ENCODE measurements around the gene SRGAP3.

The SRGAP3 gene

DNA sequence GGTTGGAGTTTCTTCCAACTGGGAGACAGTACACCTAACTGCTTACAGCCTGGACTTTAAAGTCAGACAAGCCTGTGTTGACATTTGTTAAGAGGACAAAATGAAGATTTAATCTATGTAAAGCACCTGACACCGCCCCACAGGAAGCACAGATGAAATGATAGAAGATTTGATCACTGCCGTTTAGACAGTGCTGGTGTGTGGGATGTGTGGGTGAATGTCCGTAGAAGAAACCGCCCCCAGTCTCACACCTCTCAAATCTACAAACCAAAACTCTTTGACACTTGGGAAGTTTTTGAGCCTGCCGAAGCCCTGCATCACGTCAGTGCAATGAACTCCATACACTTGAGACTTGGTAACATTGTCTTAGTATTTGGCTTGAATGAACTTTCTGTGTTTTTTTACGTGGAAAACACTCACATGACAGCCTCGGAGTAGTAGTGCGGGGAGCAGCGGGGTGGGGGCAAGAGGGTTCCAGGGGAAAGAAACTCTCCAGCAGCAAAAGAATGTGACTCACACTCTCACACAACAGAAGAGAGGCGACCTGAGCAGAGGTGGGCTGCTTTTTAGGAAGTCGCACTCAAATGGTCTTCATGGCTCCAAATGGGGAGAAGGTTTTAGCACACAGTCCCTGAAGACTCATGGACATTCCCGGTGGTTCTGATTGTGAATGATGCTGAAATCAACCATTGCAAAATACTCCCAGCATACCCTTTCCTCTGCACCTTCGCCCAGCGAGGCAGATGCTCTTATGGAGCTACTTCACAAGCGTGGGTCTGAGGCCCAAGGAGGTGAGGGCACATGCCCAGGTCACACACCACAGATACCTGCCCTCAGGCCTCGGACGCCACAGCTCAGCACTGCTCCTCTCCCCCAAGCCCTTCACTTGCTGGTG is 79.2 kb downstream of the SRGAP3 start:
- DNase-seq, result no peak

DNA sequence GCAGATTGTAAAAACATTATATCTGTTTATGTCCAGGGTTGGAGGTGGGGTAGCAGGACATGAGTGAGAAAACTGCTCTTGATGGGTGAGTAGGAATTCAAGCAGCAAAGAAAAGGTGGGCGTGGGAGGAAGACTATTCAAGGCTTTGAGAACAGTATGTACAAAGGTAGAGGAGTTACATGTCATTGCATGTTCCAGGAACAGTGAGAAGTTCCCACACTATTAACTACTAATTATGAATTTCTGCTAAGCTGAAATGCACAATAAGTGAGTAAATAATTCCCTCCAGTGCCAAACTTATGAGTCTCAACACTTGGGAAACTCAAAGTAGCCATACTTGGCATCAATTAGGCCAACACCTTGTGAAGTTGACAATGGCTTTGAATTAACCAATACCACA is 80.1 kb downstream of the SRGAP3 start:
- no peak for DNase-seq

- no peak for DNase-seq
These were observed 81.2 kb downstream of the SRGAP3 start for GRCh38 chr3:9168241-9168741.

DNA sequence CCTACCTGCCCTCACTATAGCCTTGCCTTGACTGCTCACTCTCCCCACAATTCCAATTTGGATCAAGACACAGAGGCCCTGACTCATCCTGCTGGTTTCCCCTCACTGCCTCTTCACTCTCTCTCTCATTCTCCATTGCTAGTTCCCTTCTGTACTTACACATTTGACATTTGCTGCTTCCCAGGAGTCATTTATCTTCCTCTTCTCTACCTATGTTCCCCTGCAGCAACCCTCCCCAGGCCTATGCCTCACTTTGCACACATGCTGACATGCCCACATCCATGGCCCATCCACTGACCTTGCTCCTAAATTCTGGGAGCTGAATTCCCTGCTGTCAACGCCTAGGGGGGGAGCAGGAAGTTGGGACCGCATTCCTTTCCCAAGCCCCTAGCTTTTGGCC is 82.2 kb downstream of the SRGAP3 start:
- DNase-seq, result no peak

- DNase-seq, result no peak
These were observed 84.0 kb downstream of the SRGAP3 start for GRCh38 chr3:9165421-9165820.

DNA sequence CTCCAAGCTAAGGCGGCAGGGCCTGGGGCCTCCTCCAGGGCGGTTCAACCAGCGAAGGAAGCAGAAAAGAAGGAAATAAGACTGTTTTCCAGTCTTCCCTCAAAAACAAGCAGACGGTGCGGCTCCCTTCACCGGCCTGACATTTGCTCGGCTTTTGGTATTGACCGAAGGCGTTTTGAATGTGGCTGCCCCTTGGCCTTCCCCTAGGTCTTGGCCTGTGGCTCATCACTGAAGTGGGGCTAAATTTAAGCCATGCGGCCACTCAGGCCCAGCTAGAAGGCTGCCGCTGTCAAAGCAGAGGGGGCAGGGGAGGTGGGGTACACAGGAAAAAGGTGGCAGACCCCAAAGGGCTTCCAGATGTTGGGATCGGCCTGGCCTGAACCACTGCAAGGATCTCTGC is 86.2 kb downstream of the SRGAP3 start:
- no peak for DNase-seq

GRCh38 chr3:9161811-9162210 is 87.6 kb downstream of the SRGAP3 start:
- no peak for DNase-seq

DNA sequence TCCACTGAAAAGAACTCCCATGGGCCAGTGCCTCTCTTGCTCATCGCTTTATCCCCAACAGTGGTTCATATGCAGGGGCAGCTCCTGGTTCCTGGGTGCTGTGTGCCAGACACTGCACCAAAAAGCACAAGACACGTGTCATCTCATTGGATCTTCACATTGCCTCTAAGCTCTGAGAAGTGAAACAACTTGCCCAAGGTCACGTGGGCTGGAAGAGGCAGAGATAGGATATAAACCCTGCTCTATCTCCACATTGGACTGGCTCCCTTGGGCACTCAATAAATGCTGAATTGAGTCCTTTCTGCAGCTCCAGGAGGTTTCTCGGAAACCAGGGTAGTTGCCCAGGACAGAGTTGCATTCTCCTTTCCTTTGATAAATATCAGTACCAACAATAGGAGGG is 88.1 kb downstream of the SRGAP3 start:
- DNase-seq, result no peak

GRCh38 chr3:9158865-9159630 is 90.4 kb downstream of the SRGAP3 start:
- DNase-seq, result no peak

DNA sequence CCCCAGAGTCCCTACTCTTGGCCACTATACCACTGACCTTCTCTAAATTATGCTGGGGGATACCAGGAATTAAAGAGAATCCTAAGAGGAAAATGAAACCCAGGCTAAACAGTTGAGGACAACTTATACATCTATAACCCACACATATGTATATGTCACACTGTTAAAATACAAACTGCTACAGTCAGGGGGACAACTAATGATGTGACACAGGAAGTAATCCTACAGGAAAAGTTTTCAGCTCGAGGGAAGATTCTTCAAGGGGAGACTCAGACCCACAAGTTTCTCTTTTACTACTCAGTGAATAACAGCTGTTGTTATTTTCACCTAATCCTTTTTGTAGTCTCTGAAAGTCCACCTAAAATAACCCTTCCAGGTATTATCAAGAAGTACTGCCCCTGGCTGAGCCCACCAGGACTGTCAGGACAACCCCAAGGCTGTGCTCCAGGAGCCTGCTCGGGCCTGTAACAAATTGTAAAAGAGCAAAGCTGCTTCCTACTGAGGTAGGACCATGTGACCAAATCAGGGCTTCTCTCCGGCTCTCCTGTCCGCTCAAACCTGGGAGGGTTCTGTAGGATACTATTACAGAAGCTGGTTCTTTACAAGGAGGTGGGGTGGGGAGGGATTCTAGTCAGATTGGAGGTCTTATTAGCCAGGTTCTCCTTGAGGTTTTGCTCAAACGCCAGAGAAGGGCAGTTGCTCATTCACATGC is 91.6 kb downstream of the SRGAP3 start:
- no peak for DNase-seq

DNA sequence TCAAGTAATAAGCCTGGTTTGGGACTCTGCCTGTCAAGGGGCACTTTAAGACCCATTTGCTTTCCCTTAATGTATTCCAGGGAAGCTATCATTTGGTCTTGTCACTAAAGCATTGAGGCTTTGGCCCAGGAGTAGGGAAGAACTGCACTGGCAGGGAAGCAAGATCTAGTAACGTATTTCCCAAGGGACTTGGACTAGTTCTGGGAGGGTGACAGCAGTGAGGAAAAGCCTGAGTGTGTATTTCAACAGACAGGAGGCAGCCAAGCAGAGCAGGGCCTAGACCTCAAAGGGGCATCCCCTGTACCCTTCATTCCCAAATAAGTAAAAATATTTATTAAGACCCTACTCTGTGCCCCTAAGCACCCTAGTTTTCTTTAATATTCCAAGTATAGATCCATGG is 92.8 kb downstream of the SRGAP3 start:
- DNase-seq, result no peak

DNA sequence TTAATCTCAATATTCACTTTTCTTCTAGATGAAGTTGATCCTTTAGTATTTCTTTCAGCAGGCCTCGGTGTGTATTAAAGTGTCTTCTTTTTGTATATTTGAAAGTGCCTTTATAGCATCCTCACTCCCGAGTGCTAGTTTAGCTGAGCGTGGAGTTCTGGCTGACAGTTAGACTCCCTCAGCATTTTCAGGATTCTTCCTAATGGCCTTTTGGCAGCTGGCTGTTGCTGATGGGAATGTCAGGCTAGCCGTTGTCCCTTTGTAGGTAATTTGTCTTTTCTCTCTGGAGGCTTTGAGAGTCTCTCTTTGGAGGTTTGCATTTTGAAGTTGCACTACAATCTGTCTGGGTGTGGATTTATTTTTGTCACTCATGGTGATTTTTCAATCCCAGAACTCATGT is 94.4 kb downstream of the SRGAP3 start:
- DNase-seq, result no peak

GRCh38 chr3:9153904-9154619 is 95.4 kb downstream of the SRGAP3 start:
- no peak for DNase-seq

DNA sequence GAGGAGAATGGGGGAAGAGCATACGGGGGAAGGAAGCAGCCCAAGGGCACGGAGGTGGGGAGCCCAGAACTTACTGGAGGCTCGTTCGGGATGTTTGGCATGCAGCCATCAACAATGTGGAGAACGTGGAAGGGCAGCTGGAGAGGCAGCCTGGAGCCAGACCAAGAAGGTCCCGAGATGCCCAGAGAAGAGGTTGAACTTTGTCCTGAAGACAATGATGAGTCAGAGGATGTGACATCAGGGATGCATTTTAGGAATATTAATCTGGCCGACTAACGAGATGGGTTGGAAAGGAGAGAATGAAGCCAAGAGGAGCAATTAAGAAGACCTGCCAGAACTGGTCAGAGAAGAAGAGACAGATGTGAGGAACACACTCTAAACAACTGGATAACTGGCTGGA is 98.2 kb downstream of the SRGAP3 start:
- DNase-seq, result no peak

DNA sequence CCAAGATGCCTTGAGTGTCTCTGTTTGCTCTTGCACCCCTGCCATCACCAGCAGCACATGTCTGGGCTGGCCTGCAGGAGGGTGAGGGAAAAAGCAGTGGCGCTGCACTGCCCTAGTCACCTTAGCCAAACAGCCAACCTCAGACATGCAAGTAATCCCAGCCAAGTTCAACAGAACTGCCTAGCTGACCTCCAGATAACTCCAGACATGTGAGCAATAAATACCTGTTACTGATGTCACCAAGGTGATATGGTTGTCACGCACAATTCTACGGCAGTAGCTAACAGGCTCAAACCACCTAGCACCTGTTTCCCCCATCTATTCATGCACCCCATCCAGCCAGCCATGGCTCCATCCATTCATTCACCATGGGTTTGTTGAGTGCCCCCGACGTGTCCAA is 99.9 kb downstream of the SRGAP3 start:
- DNase-seq, result no peak

- no peak for DNase-seq
These were observed 101.6 kb downstream of the SRGAP3 start for GRCh38 chr3:9147896-9148266.

DNA sequence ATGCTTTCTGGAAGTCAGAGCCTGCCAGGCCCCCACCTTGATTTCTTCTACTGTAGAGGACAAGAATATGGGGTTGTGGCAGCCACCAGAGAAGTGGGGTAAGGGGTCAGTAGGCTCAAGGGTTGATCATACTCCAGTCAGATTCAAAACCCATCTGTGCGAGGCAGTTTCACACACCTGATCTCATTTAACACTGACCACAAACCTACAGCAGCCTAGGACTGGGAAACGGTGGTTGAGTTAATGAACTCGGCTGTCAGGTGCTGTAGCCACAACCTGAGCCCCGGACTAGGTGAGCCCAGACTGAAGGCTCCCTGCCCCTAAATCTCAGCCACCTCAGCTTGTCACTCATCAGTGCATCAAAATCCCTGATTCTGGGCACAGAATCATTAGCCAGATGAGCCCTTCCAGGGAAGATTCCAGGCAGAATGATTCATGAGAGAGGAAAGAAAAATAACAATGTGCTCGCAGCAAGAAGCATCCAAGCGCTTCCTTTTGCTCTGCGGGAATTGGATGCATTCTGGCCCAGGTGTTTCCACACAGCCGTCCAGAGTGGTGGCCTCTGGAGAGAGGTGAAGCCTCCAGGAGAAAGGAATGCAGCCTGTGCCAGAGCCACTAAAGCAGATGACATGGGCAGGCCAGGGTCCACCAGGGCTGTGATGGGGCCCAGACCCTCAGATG is 102.1 kb downstream of the SRGAP3 start:
- no peak for DNase-seq

- DNase-seq, result no peak
These were observed 102.9 kb downstream of the SRGAP3 start for GRCh38 chr3:9146367-9147071.

DNA sequence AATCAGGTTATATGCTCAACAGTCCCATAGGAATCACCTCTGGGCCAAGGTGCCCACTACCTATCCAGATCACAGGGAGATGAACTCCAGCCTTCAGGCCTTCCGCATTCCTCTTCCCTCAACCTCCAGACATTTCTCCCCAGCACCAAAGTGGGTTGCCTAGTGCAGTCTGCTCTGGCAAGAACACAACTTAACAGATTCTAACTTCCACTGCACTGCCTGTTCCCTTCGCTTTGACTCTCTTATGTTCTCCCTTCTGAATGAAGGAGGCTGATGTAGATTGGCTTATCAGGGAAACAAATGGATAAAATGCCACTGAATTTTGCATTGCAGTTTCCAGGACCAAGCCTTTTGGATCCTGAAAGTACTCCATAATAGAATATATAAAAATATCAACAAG is 106.3 kb downstream of the SRGAP3 start:
- no peak for DNase-seq

- no peak for DNase-seq
These were observed 107.1 kb downstream of the SRGAP3 start for GRCh38 chr3:9142362-9142761.

DNA sequence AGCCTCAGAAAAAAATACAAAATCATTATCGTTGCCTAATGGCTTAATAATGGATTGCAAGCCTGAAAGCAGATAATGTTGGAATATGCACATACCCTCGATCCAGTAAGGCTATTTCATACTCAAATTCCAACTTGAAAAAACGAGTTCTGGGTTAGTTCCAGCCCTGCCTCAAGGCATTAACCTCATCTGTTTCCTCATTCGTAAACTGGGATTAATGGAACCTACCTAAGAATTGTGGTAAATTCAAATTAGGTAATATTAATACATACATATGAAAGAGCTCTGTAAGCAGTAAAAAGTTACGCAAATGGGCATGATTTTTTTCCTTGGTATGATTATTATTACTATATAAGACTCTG is 107.5 kb downstream of the SRGAP3 start:
- no peak for DNase-seq

DNA sequence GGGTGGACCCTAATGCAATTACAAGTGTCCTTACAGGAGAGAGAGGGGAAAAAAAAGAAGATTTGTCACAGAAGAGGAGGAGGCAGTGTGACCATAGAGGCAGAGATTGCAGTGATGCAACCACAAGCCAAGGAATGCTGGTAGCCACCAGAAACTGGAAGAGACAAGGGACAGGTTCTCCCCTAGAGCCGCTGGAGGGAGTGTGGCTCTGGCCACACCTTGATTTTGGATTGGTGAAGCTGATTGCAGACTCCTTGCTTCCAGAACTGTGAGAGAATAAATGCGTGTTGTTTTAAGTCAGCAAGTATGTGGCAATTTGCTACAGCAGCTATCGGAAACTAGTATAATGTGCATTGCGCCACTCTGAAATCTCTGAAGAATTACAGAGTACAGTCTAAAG is 110.1 kb downstream of the SRGAP3 start:
- no peak for DNase-seq
